NCI-H2171 (cell line): Measurements from ENCODE around the gene APBB2.

Experiments
- DNase-seq: peaks from one replicate; lab custom pipeline; 2025; lab: John Stamatoyannopoulos, UW

Gene APBB2

GRCh38 chr4:41214136-41214824, at the start of gene APBB2:
Gene APBB2 (minus strand): TSS chr4:41214542. CDS start chr4:41033254, 181,288 bp downstream.
- DNase-seq, result peak; percentile 88

- no peak for DNase-seq
These were observed 47.9 kb upstream of the APBB2 start for GRCh38 chr4:41262198-41262597.

- DNase-seq, result no peak
These were observed 45.9 kb upstream of the APBB2 start for GRCh38 chr4:41260116-41260733.

GRCh38 chr4:41258783-41259182, 44.4 kb upstream of the APBB2 start:
- DNase-seq, result no peak

GRCh38 chr4:41257906-41258305, 43.6 kb upstream of the APBB2 start:
- DNase-seq, result no peak

GRCh38 chr4:41257257-41257901, 43.0 kb upstream of the APBB2 start:
- peak; percentile 63 for DNase-seq

- peak; percentile 75 for DNase-seq
These were observed 42.5 kb upstream of the APBB2 start, which contains the start of gene UCHL1 for GRCh38 chr4:41256740-41257256. Gene UCHL1 (plus strand): TSS chr4:41256928. CDS start chr4:41256977, 49 bp downstream.

- DNase-seq, result no peak
These were observed 41.9 kb upstream of the APBB2 start for GRCh38 chr4:41256131-41256739.

- DNase-seq, result no peak
These were observed 31.6 kb upstream of the APBB2 start for GRCh38 chr4:41245983-41246382.

- DNase-seq, result no peak
These were observed 27.6 kb upstream of the APBB2 start for GRCh38 chr4:41241919-41242318.

- no peak for DNase-seq
These were observed 22.2 kb upstream of the APBB2 start for GRCh38 chr4:41236508-41236907.

GRCh38 chr4:41236032-41236431, 21.7 kb upstream of the APBB2 start:
- no peak for DNase-seq

GRCh38 chr4:41232856-41233255, 18.5 kb upstream of the APBB2 start:
- DNase-seq, result no peak

- no peak for DNase-seq
These were observed 18.1 kb upstream of the APBB2 start for GRCh38 chr4:41232406-41232805.

- DNase-seq, result no peak
These were observed 13.6 kb upstream of the APBB2 start for GRCh38 chr4:41227902-41228301.

GRCh38 chr4:41221850-41222645, 7.7 kb upstream of the APBB2 start:
- no peak for DNase-seq

- DNase-seq, result no peak
These were observed 5.1 kb upstream of the APBB2 start for GRCh38 chr4:41219421-41219950.

GRCh38 chr4:41218703-41219102, 4.4 kb upstream of the APBB2 start:
- no peak for DNase-seq

- DNase-seq, result no peak
These were observed 3.0 kb upstream of the APBB2 start for GRCh38 chr4:41217374-41217773.

- DNase-seq, result no peak
These were observed 2.6 kb upstream of the APBB2 start for GRCh38 chr4:41217020-41217333.

- DNase-seq, result peak; percentile 63
These were observed 2.1 kb upstream of the APBB2 start for GRCh38 chr4:41216294-41217019.
